GM23248 (cell line): ENCODE results near the gene ZNF286A.

ENCODE experiments used
- EZH2 ChIP-seq: fragments of 200-600 bp; sonication (generic); IDR thresholded peaks from 2 replicates; pipeline ENCODE4 v1.6.1; 2018; ENCODE audit warnings: antibody characterized with exemption, mild to moderate bottlenecking; ENCODE audit not compliant: insufficient read depth, poor library complexity, severe bottlenecking
- EZH2phosphoT487 ChIP-seq: fragments of 200-600 bp; sonication (generic); IDR thresholded peaks from 2 replicates; pipeline ENCODE4 v1.6.1; 2018; ENCODE audit warnings: antibody characterized with exemption, moderate library complexity, mild to moderate bottlenecking, low read depth; ENCODE audit not compliant: insufficient read depth

- no peak for TF ChIP-seq EZH2phosphoT487
- no peak for TF ChIP-seq EZH2
Observed at GRCh38 chr17:15652960-15653359, 46.6 kb upstream of the ZNF286A start.
